ENCODE measurements around the gene HJURP.

HJURP gene

GRCh38 chr2:233791151-233791882, 63.0 kb downstream of the HJURP start:
- DNase-seq = no peak

DNA sequence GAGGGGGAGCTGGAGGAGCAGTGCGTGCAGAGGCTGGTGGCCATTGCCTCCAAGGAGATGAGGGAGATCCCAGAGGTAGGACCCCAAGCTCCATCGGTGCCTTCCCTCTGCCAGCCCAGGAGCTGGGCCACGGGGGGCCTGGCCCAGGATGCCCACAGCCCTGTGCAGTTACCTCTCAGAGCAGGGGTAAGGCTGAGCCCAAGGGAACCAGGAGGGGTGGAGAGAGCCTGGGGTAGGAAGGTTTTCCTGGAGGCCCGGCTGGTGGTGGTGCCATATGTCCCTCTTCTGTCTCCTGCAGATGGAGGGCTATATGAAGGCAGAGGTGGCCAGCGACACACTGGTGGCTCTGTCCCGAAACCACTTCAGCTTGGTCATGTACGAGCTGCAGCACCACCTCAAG, 64.8 kb downstream of the HJURP start:
- DNase-seq = no peak

Measured in activated CD4-positive, alpha-beta T cell treated with anti-CD3 and anti-CD28 coated beads, Interleukin-2, Interleukin-6, amounts not matched to agents 100 ng/mL and 50 ng/mL, durations not matched to agents 16 hours and 8 hours (primary cell).